Left renal pelvis (tissue), 4 donors: ENCODE results near the gene RAET1L. TPM values are rescaled to one million over a fixed set of nuclear protein-coding genes. Genes with fewer than 3 reads are reported as not detected.
"Not testable (repeated sequence)": the region's sequence is repeated elsewhere in the genome, so short reads cannot be mapped to it uniquely, and the experiment has no call there.

Experiments
- DNase-seq, 4 donors: peaks; one replicate each; pipeline ENCODE4 v3.0.0-alpha.2; 2013; ENCODE audit warnings: low read depth in 4 of 4, low spot score in 3 of 4
- polyA plus RNA-seq, 4 donors: library from polyadenylated mRNA; unstranded; fragments of 120-200 nt; gene quantifications; one replicate each; pipeline ENCODE4 v1.2.1, GENCODE V29; 2013; ENCODE audit not compliant: insufficient read length in 4 of 4

The RAET1L gene
- polyA plus RNA-seq, 4 donors = not detected

GRCh38 chr6:150046943-150047342, 21.6 kb upstream of the RAET1L start:
- no peak for DNase-seq

GRCh38 chr6:150044621-150045145, 19.4 kb upstream of the RAET1L start:
- no peak for DNase-seq

GRCh38 chr6:150043501-150044412, 18.4 kb upstream of the RAET1L start:
- no peak for DNase-seq

- DNase-seq = no peak
Measured at GRCh38 chr6:150043096-150043495, 17.8 kb upstream of the RAET1L start.

GRCh38 chr6:150038202-150039062, 13.1 kb upstream of the RAET1L start:
- no peak for DNase-seq

- DNase-seq = no peak
Measured at GRCh38 chr6:150037526-150038201, 12.3 kb upstream of the RAET1L start.

- no peak for DNase-seq
Measured at GRCh38 chr6:150036081-150036480, 10.7 kb upstream of the RAET1L start.

GRCh38 chr6:150033207-150033771, 8.0 kb upstream of the RAET1L start:
- no peak for DNase-seq

- DNase-seq = no peak
Measured at GRCh38 chr6:150032598-150032997, 7.3 kb upstream of the RAET1L start.

- DNase-seq = no peak
Measured at GRCh38 chr6:150030611-150031010, 5.3 kb upstream of the RAET1L start.

- no peak for DNase-seq
Measured at GRCh38 chr6:150029749-150030148, 4.4 kb upstream of the RAET1L start.

GRCh38 chr6:150029276-150029675, 3.9 kb upstream of the RAET1L start:
- DNase-seq = no peak

- DNase-seq = no peak
Measured at GRCh38 chr6:150028799-150029198, 3.5 kb upstream of the RAET1L start.

- DNase-seq = no peak
Measured at GRCh38 chr6:150027806-150028565, 2.7 kb upstream of the RAET1L start.

- no peak for DNase-seq
Measured at GRCh38 chr6:150026976-150027805, 1.9 kb upstream of the RAET1L start.

- DNase-seq = no peak
Measured at GRCh38 chr6:150024646-150025155, 631 bp downstream of the RAET1L start.

GRCh38 chr6:150024021-150024420, 1.3 kb downstream of the RAET1L start:
- DNase-seq = not testable (repeated sequence)

GRCh38 chr6:150021870-150022269, 3.5 kb downstream of the RAET1L start:
- DNase-seq = not testable (repeated sequence)
